ENCODE measurements around the gene ZNF76.

Gene ZNF76

DNA sequence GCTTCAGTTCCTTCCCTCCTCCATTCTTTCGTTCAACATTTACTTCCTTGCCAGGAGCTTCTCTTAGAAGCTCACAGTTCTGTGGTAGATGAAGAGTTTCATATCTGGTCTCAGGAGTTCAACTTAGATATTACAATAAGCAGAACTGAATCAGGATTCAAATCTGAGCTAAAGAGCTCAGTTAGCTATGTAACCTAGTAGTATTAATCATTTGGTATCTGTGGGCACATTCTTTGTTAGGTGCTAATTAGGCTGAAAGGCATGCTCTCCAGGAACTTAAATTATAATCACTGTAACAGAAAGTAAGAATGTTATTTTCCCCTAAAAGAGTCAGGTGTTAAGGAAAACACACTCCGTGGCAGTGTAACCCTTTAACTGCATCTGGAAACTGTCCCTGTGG lies 8.4 kb downstream of the ZNF76 start:
- Histone ChIP-seq H3K9me3 (ENCODE audit: insufficient read depth, low read length) (no peaks in the 10 kb centered on the region), H2AFZ (ENCODE audit: low read depth, low read length, severe bottlenecking) (no peak overlapping the region), H3K27me3 (ENCODE audit: low read length) (no peaks in the 10 kb centered on the region), H3K79me2 (ENCODE audit: insufficient read depth, low read length) (peaks cover 71% of the 10 kb centered on the region), H3K9me2 (replicated peaks; ENCODE audit: insufficient read depth, low read length) (no peaks in the 10 kb centered on the region), H4K20me1 (ENCODE audit: low read depth, low read length) (no peaks in the 10 kb centered on the region), H3K36me3 (ENCODE audit: low read length) (no peaks in the 10 kb centered on the region), H3K27ac (ENCODE audit: low read depth, low read length) (no peak overlapping the region), H3F3A (ENCODE audit: insufficient read depth) (no peaks in the 10 kb centered on the region), H3K4me3 (ENCODE audit: insufficient read depth, low read length, poor library complexity, severe bottlenecking) (no peak overlapping the region), H3K4me2 (ENCODE audit: low read depth, low read length, poor library complexity, severe bottlenecking) (no peak overlapping the region), H3K9ac (ENCODE audit: low read length) (no peak overlapping the region)
- TF ChIP-seq CTCF (IDR thresholded peaks at IDR 0.05; ENCODE audit: insufficient read depth, low read length, poor library complexity, severe bottlenecking) = no peak
- no peak for TF ChIP-seq EZH2phosphoT487 (conservative IDR thresholded peaks at IDR 0.05; ENCODE audit: low read length)

DNA sequence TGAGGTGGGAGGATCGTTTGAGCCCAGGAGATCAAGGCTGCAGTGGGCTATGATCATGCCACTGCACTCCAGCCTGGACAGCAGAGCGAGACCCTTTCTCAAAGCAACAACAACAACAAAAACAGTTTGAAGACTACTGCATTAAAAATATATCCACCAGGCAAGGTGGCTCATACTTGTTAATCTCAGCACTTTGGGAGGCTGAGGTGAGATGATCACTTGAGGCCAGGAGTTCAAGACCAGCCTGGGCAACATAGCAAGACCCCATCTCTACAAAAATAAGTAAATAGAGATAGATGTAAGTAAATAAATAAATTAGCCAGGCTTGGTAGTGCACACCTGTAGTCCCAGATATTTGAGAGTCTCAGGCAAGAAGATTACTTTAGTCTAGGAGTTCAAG lies 12.5 kb downstream of the ZNF76 start:
- Histone ChIP-seq H3K9me3 (ENCODE audit: insufficient read depth, low read length) (no peaks in the 10 kb centered on the region), H3K36me3 (ENCODE audit: low read length) (no peaks in the 10 kb centered on the region), H3K27me3 (ENCODE audit: low read length) (no peaks in the 10 kb centered on the region), H3F3A (ENCODE audit: insufficient read depth) (no peaks in the 10 kb centered on the region), H2AFZ (ENCODE audit: low read depth, low read length, severe bottlenecking) (no peak overlapping the region), H3K4me3 (ENCODE audit: insufficient read depth, low read length, poor library complexity, severe bottlenecking) (no peak overlapping the region), H3K27ac (ENCODE audit: low read depth, low read length) (no peak overlapping the region), H3K4me2 (ENCODE audit: low read depth, low read length, poor library complexity, severe bottlenecking) (no peak overlapping the region), H3K9ac (ENCODE audit: low read length) (no peak overlapping the region), H4K20me1 (ENCODE audit: low read depth, low read length) (no peaks in the 10 kb centered on the region), H3K9me2 (replicated peaks; ENCODE audit: insufficient read depth, low read length) (no peaks in the 10 kb centered on the region), H3K79me2 (ENCODE audit: insufficient read depth, low read length) (peaks cover 37% of the 10 kb centered on the region)
- no peak for TF ChIP-seq EZH2phosphoT487 (conservative IDR thresholded peaks at IDR 0.05; ENCODE audit: low read length)
- TF ChIP-seq CTCF (IDR thresholded peaks at IDR 0.05; ENCODE audit: insufficient read depth, low read length, poor library complexity, severe bottlenecking) = no peak

GRCh38 chr6:35273822-35274559 lies 14.5 kb downstream of the ZNF76 start:
- no peak for TF ChIP-seq EZH2phosphoT487 (conservative IDR thresholded peaks at IDR 0.05; ENCODE audit: low read length)
- no peak overlapping the region for H3K27ac ChIP-seq (ENCODE audit: low read depth, low read length)
- H3K9me2 ChIP-seq (replicated peaks; ENCODE audit: insufficient read depth, low read length) = no peaks in the 10 kb centered on the region
- H3F3A ChIP-seq (ENCODE audit: insufficient read depth) = no peaks in the 10 kb centered on the region
- no peak overlapping the region for H3K4me3 ChIP-seq (ENCODE audit: insufficient read depth, low read length, poor library complexity, severe bottlenecking)
- no peaks in the 10 kb centered on the region for H4K20me1 ChIP-seq (ENCODE audit: low read depth, low read length)
- no peak overlapping the region for H3K9ac ChIP-seq (ENCODE audit: low read length)
- no peak overlapping the region for H3K4me2 ChIP-seq (ENCODE audit: low read depth, low read length, poor library complexity, severe bottlenecking)
- no peak overlapping the region for H2AFZ ChIP-seq (ENCODE audit: low read depth, low read length, severe bottlenecking)
- H3K79me2 ChIP-seq (ENCODE audit: insufficient read depth, low read length) = peaks cover 20% of the 10 kb centered on the region
- no peaks in the 10 kb centered on the region for H3K27me3 ChIP-seq (ENCODE audit: low read length)
- H3K9me3 ChIP-seq (ENCODE audit: insufficient read depth, low read length) = no peaks in the 10 kb centered on the region
- H3K36me3 ChIP-seq (ENCODE audit: low read length) = no peaks in the 10 kb centered on the region

DNA sequence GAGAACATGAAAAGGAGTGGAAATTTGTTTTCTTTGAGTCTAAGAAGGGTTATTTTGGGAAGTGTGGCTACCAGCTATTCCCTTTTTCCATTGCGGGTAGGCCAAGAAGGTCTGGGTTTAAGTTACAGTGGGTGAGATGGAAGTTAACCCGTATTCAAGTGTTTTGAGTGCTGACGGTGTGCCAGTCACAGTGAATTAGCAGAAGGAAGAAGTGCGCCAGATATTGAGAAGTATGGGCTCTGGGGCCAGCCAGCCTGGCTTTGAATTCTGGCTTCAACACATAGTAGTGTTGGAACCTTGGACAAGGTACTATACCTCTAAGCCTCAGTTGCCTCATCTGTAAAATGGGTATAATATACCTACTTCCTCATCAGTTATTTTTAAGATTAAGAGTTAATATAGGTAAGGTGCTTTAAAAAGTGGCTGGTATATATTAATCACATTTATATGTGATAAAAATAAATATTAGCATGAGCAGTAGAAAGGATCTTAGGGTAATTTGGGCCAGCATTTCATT lies 16.3 kb downstream of the ZNF76 start:
- no peaks in the 10 kb centered on the region for H4K20me1 ChIP-seq (ENCODE audit: low read depth, low read length)
- H3K4me2 ChIP-seq (ENCODE audit: low read depth, low read length, poor library complexity, severe bottlenecking) = no peak overlapping the region
- H3K9me2 ChIP-seq (replicated peaks; ENCODE audit: insufficient read depth, low read length) = no peaks in the 10 kb centered on the region
- H3K79me2 ChIP-seq (ENCODE audit: insufficient read depth, low read length) = peaks cover 15% of the 10 kb centered on the region; the same call in 1 of the 2 replicates
- no peaks in the 10 kb centered on the region for H3F3A ChIP-seq (ENCODE audit: insufficient read depth)
- H3K9ac ChIP-seq (ENCODE audit: low read length) = no peak overlapping the region
- no peak overlapping the region for H2AFZ ChIP-seq (ENCODE audit: low read depth, low read length, severe bottlenecking)
- no peak overlapping the region for H3K4me3 ChIP-seq (ENCODE audit: insufficient read depth, low read length, poor library complexity, severe bottlenecking)
- no peak for TF ChIP-seq EZH2phosphoT487 (conservative IDR thresholded peaks at IDR 0.05; ENCODE audit: low read length)
- TF ChIP-seq CTCF (IDR thresholded peaks at IDR 0.05; ENCODE audit: insufficient read depth, low read length, poor library complexity, severe bottlenecking) = no peak
- H3K36me3 ChIP-seq (ENCODE audit: low read length) = no peaks in the 10 kb centered on the region
- no peak overlapping the region for H3K27ac ChIP-seq (ENCODE audit: low read depth, low read length)
- no peaks in the 10 kb centered on the region for H3K9me3 ChIP-seq (ENCODE audit: insufficient read depth, low read length)
- no peaks in the 10 kb centered on the region for H3K27me3 ChIP-seq (ENCODE audit: low read length)
